K562 (cell line): ENCODE results near the gene ALAS2. TPM values are rescaled to one million over a fixed set of nuclear protein-coding genes. Genes with fewer than 3 reads are reported as not detected.

Source experiments
- BDP1 ChIP-seq: IDR thresholded peaks from 3 replicates; pipeline ENCODE4 v1.6.1; 2011; ENCODE audit not compliant: insufficient read length, insufficient read depth
- CTCF ChIP-seq, 3 experiments: IDR thresholded peaks in 2 of 3; conservative IDR thresholded peaks in 1 of 3; 2 replicates each; pipeline ENCODE4 v1.5.1; 2011 to 2012; ENCODE audit warnings: low read length in 3 of 3, mild to moderate bottlenecking in 3 of 3, control low read depth in 2 of 3, improper control_type of control experiment in 1 of 3, inconsistent platforms in 1 of 3, low read depth in 1 of 3, mixed read lengths in 1 of 3, moderate library complexity in 1 of 3; ENCODE audit not compliant: insufficient read depth in 2 of 3
- DEAF1 ChIP-seq: fragments of 450-650 bp; formaldehyde crosslinking; IDR thresholded peaks from 2 replicates; pipeline ENCODE4 v1.4.0; 2020; ENCODE audit warnings: mild to moderate bottlenecking, moderate library complexity
- HDAC1 ChIP-seq, 2 experiments: fragments of 450-650 bp; IDR thresholded peaks; 2 replicates each; pipeline ENCODE4 v1.6.1; 2016 to 2017; ENCODE audit warnings: inconsistent platforms in 1 of 2, mild to moderate bottlenecking in 1 of 2, moderate library complexity in 1 of 2
- PHF8 ChIP-seq: fragments of 200-600 bp; sonication (generic); IDR thresholded peaks from 2 replicates; pipeline ENCODE4 v1.6.1; 2012; ENCODE audit warnings: mixed run types, mild to moderate bottlenecking, inconsistent platforms, low read length, moderate library complexity, borderline replicate concordance
- SRSF3 ChIP-seq: fragments of 200-400 bp; formaldehyde crosslinking; IDR thresholded peaks from 2 replicates; pipeline ENCODE4 v1.6.1; 2016; ENCODE audit warnings: mild to moderate bottlenecking, low read length, moderate library complexity; ENCODE audit not compliant: insufficient read depth
- TAF15 ChIP-seq: fragments of 200-400 bp; formaldehyde crosslinking; IDR thresholded peaks from 2 replicates; pipeline ENCODE4 v1.6.1; 2017; ENCODE audit warnings: mild to moderate bottlenecking, low read depth, low read length, moderate library complexity
- ZBTB12 ChIP-seq: fragments of 250-450 bp; sonication (Bioruptor Pico); IDR thresholded peaks from 2 replicates; pipeline ENCODE4 v1.4.0; 2020
- ZMIZ1 ChIP-seq, 2 experiments: fragments of 150-350 bp in 1 of 2; IDR thresholded peaks; 2 replicates each; pipeline ENCODE4 v1.6.1; 2012 to 2016; ENCODE audit warnings: low read depth in 2 of 2, low read length in 2 of 2, mild to moderate bottlenecking in 1 of 2, moderate library complexity in 1 of 2
- ZNF12 ChIP-seq: sonication (generic); formaldehyde crosslinking; IDR thresholded peaks from 2 replicates; pipeline ENCODE4 v1.4.0; 2020; ENCODE audit warnings: mild to moderate bottlenecking, missing genetic modification reagents
- ZNF217 ChIP-seq: sonication (generic); formaldehyde crosslinking; IDR thresholded peaks from 2 replicates; pipeline ENCODE4 v1.8.0; 2022; ENCODE audit warnings: mild to moderate bottlenecking, missing genetic modification reagents
- ZNF696 ChIP-seq: fragments of 250-450 bp; sonication (Bioruptor Pico); conservative IDR thresholded peaks from 2 replicates; pipeline ENCODE4 v1.4.0; 2020; ENCODE audit warnings: mild to moderate bottlenecking, moderate library complexity
- polyA plus RNA-seq, 8 experiments: library from polyadenylated mRNA; depleted of rRNA in 4 of 8; stranded (reverse) in 5 of 8; unstranded in 3 of 8; fragments of >200 nt; fragmentation: Nextera tagmentation in 2 of 8; fragmentation: Illumina TruSeq in 1 of 8; extraction: Ambion mirVana in 2 of 8; extraction: Trizol in 1 of 8; gene quantifications; 2 replicates each; pipeline versions ENCODE4 v1.2.1 to v1.2.3, GENCODE V29; 2011 to 2014; ENCODE audit warnings: inconsistent platforms in 1 of 8, missing spikeins in 1 of 8
- total RNA-seq, 7 experiments: library from RNA; depleted of rRNA in 6 of 7; stranded (reverse); fragments of >200 nt in 6 of 7; fragmentation: Illumina TruSeq in 2 of 7; extraction: Trizol in 2 of 7; gene quantifications; 2 replicates each; pipeline versions ENCODE4 v1.2.1 to v1.2.3, GENCODE V29; 2011 to 2021; ENCODE audit warnings: low replicate concordance in 1 of 7

ALAS2 gene
- total and polyA plus RNA-seq, 9 of the 15 experiments (the other 6 are each of a cell fraction or from before 2014, with no cell fraction given) = 14.6 to 101 (median 33.4) TPM

- peak; percentile 56; the same call in 1 of the 2 replicates for TF ChIP-seq DEAF1 (CRISPR knock-in tag)
- no peak for TF ChIP-seq PHF8
- TF ChIP-seq ZNF217 (CRISPR knock-in tag) = no peak
- TF ChIP-seq HDAC1 (IDR thresholded peaks at IDR 0.05) = no peak
- no peak for TF ChIP-seq ZBTB12 (CRISPR knock-in tag)
- TF ChIP-seq ZMIZ1 (IDR thresholded peaks at IDR 0.05; ENCODE audit: low read depth in 2 of 2, low read length in 2 of 2) = no peak
- TF ChIP-seq TAF15 = no peak
- TF ChIP-seq ZNF696 (CRISPR knock-in tag) = no peak
- TF ChIP-seq SRSF3 = no peak
- TF ChIP-seq BDP1 = no peak
- peak; percentile 62 to 77 (median 68) for TF ChIP-seq CTCF (IDR thresholded peaks at IDR 0.05 in 2 of 3, conservative IDR thresholded peaks at IDR 0.05 in 1 of 3; ENCODE audit: insufficient read depth in 2 of 3, low read depth in 1 of 3, low read length in 3 of 3)
- no peak for TF ChIP-seq ZNF12 (CRISPR knock-in tag)
Observed at GRCh38 chrX:55057675-55058249, 27.0 kb upstream of the ALAS2 start (continued).
